Esophagus (tissue), 2 donors: ENCODE measurements around the gene PIK3R5. TPM values are rescaled to one million over a fixed set of nuclear protein-coding genes. Genes with fewer than 3 reads are reported as not detected.

ENCODE experiments used
- H3K27ac ChIP-seq, 2 donors: one replicate each; pipeline ENCODE4 v1.5.1; 2013; ENCODE audit warnings: low read depth in 2 of 2, mild to moderate bottlenecking in 2 of 2, inconsistent platforms in 1 of 2, low read length in 1 of 2, moderate library complexity in 1 of 2
- H3K27me3 ChIP-seq, 2 donors: one replicate each; pipeline ENCODE4 v1.6.1; 2013; ENCODE audit warnings: low read length in 2 of 2, control low read depth in 1 of 2, mild to moderate bottlenecking in 1 of 2; ENCODE audit not compliant: insufficient read depth in 2 of 2, control insufficient read depth in 1 of 2
- H3K36me3 ChIP-seq, 2 donors: one replicate each; pipeline ENCODE4 v1.6.1; 2013; ENCODE audit warnings: low read length in 1 of 2; ENCODE audit not compliant: control insufficient read depth in 2 of 2, insufficient read depth in 2 of 2
- H3K4me1 ChIP-seq, 2 donors: one replicate each; pipeline ENCODE4 v1.6.1; 2013; ENCODE audit warnings: low read length in 1 of 2; ENCODE audit not compliant: control insufficient read depth in 2 of 2, insufficient read depth in 2 of 2
- H3K4me3 ChIP-seq, 2 donors: one replicate each; pipeline ENCODE4 v1.5.1; 2013; ENCODE audit warnings: low read length in 2 of 2, mild to moderate bottlenecking in 2 of 2, low read depth in 1 of 2, moderate library complexity in 1 of 2
- H3K9me3 ChIP-seq, 2 donors: one replicate each; pipeline ENCODE4 v1.6.1; 2013; ENCODE audit warnings: mild to moderate bottlenecking in 2 of 2, low read depth in 1 of 2, low read length in 1 of 2, moderate library complexity in 1 of 2; ENCODE audit not compliant: control insufficient read depth in 2 of 2, insufficient read depth in 1 of 2
- WGBS, 2 donors: extraction: QIAGEN DNeasy Blood & Tissue Kit; methylation state at CpG; one replicate each; pipeline ENCODE4 v1.1.7; 2013; 5-methylcytosine and 5-hydroxymethylcytosine counted together
- polyA plus RNA-seq, 2 donors: library from polyadenylated mRNA; stranded (reverse); fragments of 200-250 nt; gene quantifications; one replicate each; pipeline ENCODE4 v1.2.3, GENCODE V29; 2013
- donor health status: healthy with polysubstance abuse.
- donor health status: Bipolar disorder and iron deficiency.

Gene PIK3R5
- polyA plus RNA-seq, 2 donors, result 1.1 to 1.3 TPM

DNA sequence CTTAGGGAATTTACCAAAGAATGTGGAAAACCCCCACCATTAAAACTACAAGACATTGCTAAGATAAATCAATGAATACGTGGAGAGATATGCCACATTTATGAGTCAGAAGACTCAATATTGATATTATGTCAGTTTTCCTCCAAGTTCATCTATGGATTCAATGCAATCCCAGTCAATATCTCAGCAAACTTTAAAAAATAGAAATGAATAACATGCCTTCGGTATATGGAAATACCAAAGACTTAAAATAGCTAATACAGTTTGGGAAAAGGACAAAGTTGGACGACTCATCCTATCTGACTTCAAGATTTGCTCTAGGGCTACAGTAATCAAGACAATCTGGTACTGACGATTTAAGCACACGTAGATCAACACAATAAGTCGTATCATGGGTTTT is 31.2 kb downstream of the PIK3R5 start:
- Histone ChIP-seq H3K27me3 (no peaks in the 10 kb centered on the region), H3K36me3 (no peaks in the 10 kb centered on the region), H3K27ac (no peak overlapping the region), H3K4me1 (no peaks in the 10 kb centered on the region), H3K4me3 (no peak overlapping the region), H3K9me3 (no peaks in the 10 kb centered on the region)
- 71 to 72% methylated on average over 6 of the region's 6 CpGs for WGBS, 2 donors

DNA sequence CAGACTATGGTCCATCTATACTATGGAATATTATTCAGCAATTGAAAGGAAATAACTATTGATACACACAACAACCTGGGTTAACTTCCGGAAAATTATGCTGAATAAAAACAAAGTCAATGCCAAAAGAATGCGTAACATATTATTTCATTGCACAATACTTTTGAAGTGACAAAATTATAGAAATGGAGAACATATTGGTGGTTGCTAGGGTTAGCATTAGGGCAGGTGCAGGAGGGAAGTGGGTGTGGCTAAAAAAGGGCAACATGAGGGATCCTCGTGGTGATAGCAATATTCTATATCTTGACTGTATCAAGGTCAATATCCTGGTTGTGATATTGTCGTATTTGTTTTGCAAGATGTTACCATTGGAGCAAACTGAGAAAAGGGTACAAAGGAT is 34.9 kb downstream of the PIK3R5 start:
- H3K4me3 ChIP-seq, result no peak overlapping the region
- WGBS, 2 donors, result 81 to 83% methylated on average over 4 of the region's 4 CpGs
- H3K36me3 ChIP-seq, result no peaks in the 10 kb centered on the region
- H3K4me1 ChIP-seq, result no peaks in the 10 kb centered on the region
- no peak overlapping the region for H3K27ac ChIP-seq
- H3K27me3 ChIP-seq, result no peaks in the 10 kb centered on the region
- H3K9me3 ChIP-seq, result peaks cover 5 to 8% of the 10 kb centered on the region in 2 donors

DNA sequence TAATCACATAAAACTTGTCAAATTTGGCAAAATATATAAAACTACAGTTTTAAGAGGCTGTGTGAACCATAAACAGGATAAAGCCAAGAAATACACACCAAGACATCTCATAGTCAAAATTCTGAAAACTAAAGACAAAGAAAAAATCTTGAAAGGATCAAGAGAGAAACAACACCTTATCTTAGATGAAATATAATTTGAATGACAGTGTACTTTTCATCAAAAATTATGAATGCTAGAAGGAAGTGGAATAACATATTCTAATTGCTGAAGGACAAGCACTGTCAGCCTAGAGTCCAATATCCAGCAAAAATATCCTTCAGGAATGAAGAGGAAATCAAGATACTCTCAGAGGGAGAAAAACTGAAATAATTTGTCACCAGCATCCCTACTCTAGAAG is 37.2 kb downstream of the PIK3R5 start:
- H3K27me3 ChIP-seq, result no peaks in the 10 kb centered on the region
- H3K9me3 ChIP-seq, result peaks cover 5 to 8% of the 10 kb centered on the region in 2 donors
- H3K36me3 ChIP-seq, result no peaks in the 10 kb centered on the region
- no peak overlapping the region for H3K27ac ChIP-seq
- H3K4me1 ChIP-seq, result no peaks in the 10 kb centered on the region
- H3K4me3 ChIP-seq, result no peak overlapping the region

DNA sequence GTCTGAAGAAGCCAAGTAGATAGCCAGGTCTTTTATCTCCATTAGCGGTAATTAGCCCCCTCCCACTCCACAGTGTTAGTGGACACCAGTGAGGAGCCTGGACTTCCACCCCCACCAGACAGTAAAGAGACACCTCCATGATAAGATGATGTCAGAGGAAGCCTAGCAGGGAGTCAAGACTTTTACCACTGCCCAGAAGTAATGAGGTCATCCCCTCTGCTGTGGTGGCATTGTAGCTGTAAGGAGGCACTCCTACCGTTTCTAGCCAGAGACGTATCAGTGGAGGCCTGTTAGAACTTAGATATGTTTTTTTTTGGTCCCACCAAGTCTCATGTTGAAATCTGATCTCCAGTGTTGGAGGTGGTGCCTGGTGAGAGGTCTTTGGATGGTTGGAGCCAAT is 38.1 kb downstream of the PIK3R5 start:
- H3K9me3 ChIP-seq, result peaks cover 5 to 8% of the 10 kb centered on the region in 2 donors
- no peak overlapping the region for H3K4me3 ChIP-seq
- H3K27ac ChIP-seq, result no peak overlapping the region
- H3K4me1 ChIP-seq, result no peaks in the 10 kb centered on the region
- 85 to 91% methylated on average over 3 of the region's 3 CpGs for WGBS, 2 donors
- H3K27me3 ChIP-seq, result no peaks in the 10 kb centered on the region
- no peaks in the 10 kb centered on the region for H3K36me3 ChIP-seq

DNA sequence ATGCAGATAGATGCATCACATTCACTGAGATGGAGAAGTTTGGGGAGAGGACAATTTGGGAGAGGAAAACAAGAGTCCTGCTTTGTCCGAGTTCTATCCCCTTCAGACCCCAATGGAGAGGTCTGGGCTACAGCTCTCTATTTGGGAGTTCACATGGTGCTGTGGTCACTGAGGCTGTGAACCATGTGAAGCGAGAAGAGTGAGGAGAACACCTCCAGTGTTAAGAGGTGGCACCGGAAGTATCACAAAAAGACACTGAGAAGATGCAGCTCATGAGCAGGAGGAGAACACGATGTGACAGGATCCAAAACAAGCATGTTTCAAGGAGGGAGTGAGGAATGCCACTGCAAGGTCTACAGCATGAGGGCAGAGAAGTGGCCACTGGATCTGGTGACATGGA is 39.7 kb downstream of the PIK3R5 start:
- Histone ChIP-seq H3K4me1 (no peaks in the 10 kb centered on the region), H3K27ac (no peak overlapping the region), H3K4me3 (no peak overlapping the region), H3K36me3 (no peaks in the 10 kb centered on the region), H3K9me3 (peaks cover 5 to 8% of the 10 kb centered on the region in 2 donors), H3K27me3 (no peaks in the 10 kb centered on the region)
- 88 to 89% methylated on average over 4 of the region's 4 CpGs for WGBS, 2 donors

DNA sequence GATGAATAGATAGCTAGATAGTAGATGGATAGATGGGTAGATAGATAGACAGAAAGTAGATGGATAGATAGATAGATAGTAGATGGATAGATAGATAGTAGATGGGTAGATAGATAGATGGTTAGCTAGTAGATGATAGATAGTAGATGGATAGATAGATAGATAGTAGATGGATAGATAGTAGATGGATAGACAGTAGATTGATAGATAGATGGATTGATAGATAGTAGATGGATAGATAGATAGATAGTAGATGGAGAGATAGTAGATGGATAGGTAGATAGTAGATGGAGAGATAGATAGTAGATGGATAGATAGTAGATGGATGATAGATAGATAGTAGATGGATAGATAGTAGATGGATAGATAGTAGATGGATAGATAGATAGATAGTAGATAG is 40.4 kb downstream of the PIK3R5 start:
- H3K4me1 ChIP-seq, result no peaks in the 10 kb centered on the region
- peaks cover 5 to 8% of the 10 kb centered on the region in 2 donors for H3K9me3 ChIP-seq
- no peaks in the 10 kb centered on the region for H3K36me3 ChIP-seq
- no peak overlapping the region for H3K27ac ChIP-seq
- H3K4me3 ChIP-seq, result no peak overlapping the region
- H3K27me3 ChIP-seq, result no peaks in the 10 kb centered on the region

DNA sequence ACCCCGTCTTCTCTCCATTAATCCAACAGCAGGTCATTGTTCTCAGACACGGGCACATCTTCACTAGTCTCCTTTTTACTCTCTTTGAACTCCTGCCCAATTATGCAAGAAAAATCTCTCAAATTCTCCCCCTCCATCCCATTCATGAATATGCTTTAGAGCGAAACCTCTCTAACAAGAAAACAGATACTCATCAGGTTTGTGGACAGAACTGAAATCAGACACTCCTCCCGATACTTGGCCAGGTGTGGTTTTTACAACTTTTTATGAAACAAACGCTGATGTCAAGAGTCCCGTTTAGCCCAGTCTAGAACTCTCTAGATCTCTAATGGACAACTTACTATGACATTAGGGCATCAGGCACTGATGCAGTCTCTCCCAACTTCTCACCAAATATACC is 40.9 kb downstream of the PIK3R5 start:
- no peak overlapping the region for H3K4me3 ChIP-seq
- no peak overlapping the region for H3K27ac ChIP-seq
- H3K27me3 ChIP-seq, result no peaks in the 10 kb centered on the region
- no peaks in the 10 kb centered on the region for H3K4me1 ChIP-seq
- 78 to 82% methylated on average over 6 of the region's 6 CpGs for WGBS, 2 donors
- H3K36me3 ChIP-seq, result no peaks in the 10 kb centered on the region
- peaks cover 5 to 8% of the 10 kb centered on the region in 2 donors for H3K9me3 ChIP-seq

DNA sequence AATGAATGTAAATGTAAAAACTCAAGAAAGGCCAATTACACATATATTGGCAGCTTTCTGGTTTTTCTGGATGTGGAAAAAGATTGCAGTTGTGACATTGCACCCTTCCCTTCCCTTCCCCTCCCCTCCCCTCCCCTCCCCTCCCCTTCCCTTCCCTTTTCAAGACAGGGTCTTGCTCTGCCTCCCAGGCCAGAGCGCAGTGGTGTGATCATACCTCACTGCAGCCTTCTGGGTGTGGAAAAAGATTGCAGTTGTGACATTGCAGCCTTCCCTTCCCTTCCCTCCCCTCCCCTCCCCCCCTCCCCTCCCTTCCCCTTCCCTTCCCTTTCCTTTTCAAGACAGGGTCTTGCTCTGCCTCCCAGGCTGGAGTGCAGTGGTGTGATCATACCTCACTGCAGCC is 41.7 kb downstream of the PIK3R5 start:
- H3K4me3 ChIP-seq, result no peak overlapping the region
- WGBS, 2 donors, result 67% methylated on average over 1 of the region's 1 CpG; no CpG with 5 or more reads in 1 of the 2 donors
- H3K4me1 ChIP-seq, result no peaks in the 10 kb centered on the region
- no peak overlapping the region for H3K27ac ChIP-seq
- H3K9me3 ChIP-seq, result peaks cover 5 to 8% of the 10 kb centered on the region in 2 donors
- no peaks in the 10 kb centered on the region for H3K27me3 ChIP-seq
- H3K36me3 ChIP-seq, result no peaks in the 10 kb centered on the region

DNA sequence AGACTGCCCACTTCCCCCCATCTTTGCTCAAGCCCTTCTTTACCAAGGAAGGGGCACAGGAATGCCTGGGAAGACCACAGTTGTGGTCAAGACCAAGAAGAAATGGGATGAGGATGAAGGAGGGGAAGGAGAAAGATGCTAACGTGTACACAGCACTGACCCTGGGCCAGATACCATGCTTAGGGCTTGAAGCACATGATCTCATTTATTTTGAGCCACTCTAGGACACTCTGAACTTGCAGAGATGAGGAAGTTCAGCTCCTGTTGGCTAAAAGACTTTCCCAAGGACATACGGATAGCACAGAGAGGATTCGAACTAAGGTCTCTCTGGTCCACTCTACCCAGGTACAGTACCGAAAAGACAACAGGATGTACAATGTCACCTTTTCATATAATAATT is 42.6 kb downstream of the PIK3R5 start:
- peaks cover 5 to 8% of the 10 kb centered on the region in 2 donors for H3K9me3 ChIP-seq
- no peaks in the 10 kb centered on the region for H3K4me1 ChIP-seq
- 84 to 91% methylated on average over 4 of the region's 4 CpGs for WGBS, 2 donors
- H3K27me3 ChIP-seq, result no peaks in the 10 kb centered on the region
- no peaks in the 10 kb centered on the region for H3K36me3 ChIP-seq
- no peak overlapping the region for H3K4me3 ChIP-seq
- H3K27ac ChIP-seq, result no peak overlapping the region

DNA sequence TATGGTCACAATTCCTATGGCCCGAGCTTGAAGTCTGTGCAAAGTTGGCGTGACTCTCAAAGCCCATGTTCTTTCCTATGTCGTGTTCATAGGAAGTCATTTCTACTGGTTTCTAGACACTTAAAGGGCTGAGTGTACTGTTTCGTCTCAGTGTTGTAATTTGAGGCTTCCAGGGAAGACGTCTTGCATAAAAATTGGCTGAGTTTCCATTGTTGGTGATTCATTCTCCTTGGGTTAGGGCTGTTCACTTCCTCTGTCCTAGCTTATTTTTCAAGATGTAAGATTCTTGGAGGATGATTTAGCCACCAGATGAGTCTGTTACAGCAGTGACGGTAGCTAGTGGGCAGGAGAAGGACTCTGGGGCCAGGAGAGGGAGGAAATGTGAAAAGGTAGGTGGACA is 43.1 kb downstream of the PIK3R5 start:
- peaks cover 2 to 4% of the 10 kb centered on the region in 2 donors for H3K9me3 ChIP-seq
- no peak overlapping the region for H3K27ac ChIP-seq
- H3K27me3 ChIP-seq, result no peaks in the 10 kb centered on the region
- WGBS, 2 donors, result 42 to 56% methylated on average over 6 of the region's 6 CpGs
- H3K36me3 ChIP-seq, result no peaks in the 10 kb centered on the region
- H3K4me3 ChIP-seq, result no peak overlapping the region
- H3K4me1 ChIP-seq, result no peaks in the 10 kb centered on the region
